ENCODE results near the gene IRX4. TPM values are rescaled to one million over a fixed set of nuclear protein-coding genes. Genes with fewer than 3 reads are reported as not detected.

The IRX4 gene
- polyA plus RNA-seq, 3 donors, result 0.39 to 0.61 (median 0.55) TPM

DNA sequence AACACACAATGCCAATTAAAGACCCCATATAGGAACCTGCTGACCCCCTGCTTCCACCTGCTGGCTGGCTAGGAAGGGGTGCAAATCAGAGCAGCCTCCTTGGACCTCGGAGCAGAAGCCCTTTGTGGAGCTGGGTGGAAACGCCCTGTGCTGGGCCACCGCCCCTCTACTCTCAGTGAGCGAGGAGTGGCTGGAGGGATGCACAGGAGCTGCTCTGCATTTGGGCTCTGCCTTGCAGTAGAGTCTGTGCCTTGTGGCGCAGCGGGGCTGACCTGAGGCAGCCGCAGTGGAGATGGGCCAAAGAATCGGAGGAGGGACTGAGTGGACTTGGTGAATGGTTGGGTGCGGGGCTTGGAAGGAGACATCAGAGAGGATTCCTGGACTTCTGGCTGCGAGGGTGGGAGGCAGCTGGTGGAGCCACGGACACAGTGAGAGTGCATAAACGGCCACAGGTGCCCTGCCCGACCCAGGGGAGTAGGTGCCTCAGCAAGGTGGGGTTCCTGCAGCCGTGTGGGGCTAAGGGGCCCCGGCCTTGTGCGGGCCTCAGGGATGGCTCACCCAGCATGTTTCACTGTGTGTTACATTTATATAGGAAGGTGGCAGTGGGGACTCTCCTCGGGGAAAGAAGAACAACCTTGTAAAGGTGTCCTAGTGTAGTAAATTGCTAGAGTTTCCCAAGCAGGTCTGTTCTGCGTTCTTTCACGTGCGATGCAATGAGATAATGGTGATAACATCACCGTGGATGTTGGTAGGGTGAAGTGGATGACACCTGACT is 14.1 kb upstream of the IRX4 start:
- no peak for DNase-seq (ENCODE audit: extremely low read depth in 1 of 11, low read depth in 9 of 11, low spot score in 4 of 11)

DNA sequence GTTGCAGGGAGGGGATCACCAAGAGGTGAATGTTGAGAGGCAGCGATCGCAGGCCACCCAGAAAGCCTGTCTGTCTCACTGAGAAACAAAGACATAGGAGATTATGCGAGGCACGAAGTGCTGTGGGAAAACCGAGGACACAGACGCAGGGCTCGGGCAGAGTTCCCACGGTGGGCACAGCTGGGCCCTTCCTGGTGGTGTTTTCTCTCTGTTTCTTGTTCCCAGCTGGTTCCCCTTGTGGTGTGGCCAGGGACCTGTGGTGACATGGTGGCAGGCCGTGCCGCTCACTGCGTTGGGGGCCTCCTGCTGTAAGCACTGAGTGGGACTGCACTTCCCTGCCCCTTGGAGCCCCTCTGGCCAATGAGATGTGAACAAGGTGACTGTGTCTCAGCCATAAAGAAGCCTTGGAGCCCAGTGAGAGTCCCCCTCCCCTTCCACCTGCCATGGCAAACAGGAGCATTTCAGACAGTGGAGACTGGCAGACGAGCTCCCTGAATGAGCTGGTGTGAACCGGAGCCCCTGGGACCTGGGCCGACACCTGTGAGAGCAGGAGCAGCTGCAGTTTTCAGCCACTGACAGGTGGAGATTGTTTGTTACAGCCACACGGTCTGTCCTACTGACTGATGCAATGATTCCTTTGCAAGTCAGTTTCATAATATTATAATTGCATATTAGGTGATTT is 13.2 kb upstream of the IRX4 start:
- DNase-seq (ENCODE audit: extremely low read depth in 1 of 11, low read depth in 9 of 11, low spot score in 4 of 11), result no peak

- DNase-seq (ENCODE audit: extremely low read depth in 1 of 11, low read depth in 9 of 11, low spot score in 4 of 11), result no peak
These were observed 11.5 kb upstream of the IRX4 start for GRCh38 chr5:1894243-1894642.

DNA sequence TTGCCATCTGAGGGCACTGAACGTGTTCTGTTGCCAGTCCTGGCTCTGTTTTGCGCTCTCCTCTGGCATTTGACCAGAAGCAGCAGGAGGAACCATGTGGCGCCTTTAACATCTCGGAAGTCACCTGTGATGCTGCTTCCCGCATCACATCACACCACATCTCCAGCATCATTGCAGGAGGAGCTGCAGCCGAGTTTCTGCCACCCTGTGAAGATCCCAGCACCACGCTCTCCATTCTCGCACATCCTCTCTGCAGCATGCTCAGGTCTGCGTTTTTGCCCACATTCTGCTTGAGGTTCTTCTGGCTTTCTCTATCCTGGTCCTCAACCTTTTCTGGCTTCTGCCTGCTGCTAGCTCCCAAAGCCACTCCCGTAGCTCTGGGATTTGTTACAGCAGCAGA is 11.0 kb upstream of the IRX4 start:
- DNase-seq (ENCODE audit: extremely low read depth in 1 of 11, low read depth in 9 of 11, low spot score in 4 of 11), result no peak

DNA sequence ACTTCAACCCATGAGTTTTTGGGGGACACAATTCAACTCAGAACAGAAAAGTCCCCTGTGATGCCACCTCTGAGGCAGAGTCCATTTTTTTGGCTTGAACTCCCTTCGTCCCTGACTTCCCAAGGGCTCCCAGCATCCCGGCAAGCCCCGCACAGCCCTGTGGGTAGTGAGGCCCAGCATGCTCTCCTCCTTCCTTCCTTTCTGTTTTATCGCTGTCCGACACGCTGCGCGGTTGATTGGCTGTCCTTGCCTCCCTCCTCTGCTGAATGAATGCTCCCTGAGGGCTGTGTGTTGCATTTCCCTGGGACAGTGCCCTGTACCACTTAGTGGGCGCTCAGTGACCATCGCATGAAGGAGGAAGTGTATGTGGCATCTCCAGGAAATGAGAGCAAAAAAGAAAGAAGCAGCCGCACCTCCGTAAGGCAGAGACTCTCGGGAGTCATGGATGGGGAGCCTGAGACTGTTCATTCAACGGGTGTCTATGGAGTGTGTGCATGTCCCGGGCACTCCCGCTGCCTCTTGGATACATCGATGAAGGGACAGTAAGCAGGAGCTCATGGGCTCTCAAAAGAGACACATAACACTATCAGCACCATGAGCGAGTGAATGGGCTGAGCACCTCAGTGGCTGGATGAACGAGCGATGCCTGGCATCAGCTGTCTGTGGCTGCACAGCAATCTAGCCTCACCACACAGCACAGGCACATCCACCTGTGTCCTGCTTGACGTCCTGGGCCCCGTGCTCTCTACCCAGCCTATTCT is 10.1 kb upstream of the IRX4 start:
- no peak for DNase-seq (ENCODE audit: extremely low read depth in 1 of 11, low read depth in 9 of 11, low spot score in 4 of 11)

GRCh38 chr5:1892211-1892610 is 9.5 kb upstream of the IRX4 start:
- no peak for DNase-seq (ENCODE audit: extremely low read depth in 1 of 11, low read depth in 9 of 11, low spot score in 4 of 11)

- DNase-seq (ENCODE audit: extremely low read depth in 1 of 11, low read depth in 9 of 11, low spot score in 4 of 11), result no peak
These were observed 8.7 kb upstream of the IRX4 start for GRCh38 chr5:1891391-1891790.

- DNase-seq (ENCODE audit: extremely low read depth in 1 of 11, low read depth in 9 of 11, low spot score in 4 of 11), result no peak
These were observed 7.6 kb upstream of the IRX4 start for GRCh38 chr5:1890296-1890695.

DNA sequence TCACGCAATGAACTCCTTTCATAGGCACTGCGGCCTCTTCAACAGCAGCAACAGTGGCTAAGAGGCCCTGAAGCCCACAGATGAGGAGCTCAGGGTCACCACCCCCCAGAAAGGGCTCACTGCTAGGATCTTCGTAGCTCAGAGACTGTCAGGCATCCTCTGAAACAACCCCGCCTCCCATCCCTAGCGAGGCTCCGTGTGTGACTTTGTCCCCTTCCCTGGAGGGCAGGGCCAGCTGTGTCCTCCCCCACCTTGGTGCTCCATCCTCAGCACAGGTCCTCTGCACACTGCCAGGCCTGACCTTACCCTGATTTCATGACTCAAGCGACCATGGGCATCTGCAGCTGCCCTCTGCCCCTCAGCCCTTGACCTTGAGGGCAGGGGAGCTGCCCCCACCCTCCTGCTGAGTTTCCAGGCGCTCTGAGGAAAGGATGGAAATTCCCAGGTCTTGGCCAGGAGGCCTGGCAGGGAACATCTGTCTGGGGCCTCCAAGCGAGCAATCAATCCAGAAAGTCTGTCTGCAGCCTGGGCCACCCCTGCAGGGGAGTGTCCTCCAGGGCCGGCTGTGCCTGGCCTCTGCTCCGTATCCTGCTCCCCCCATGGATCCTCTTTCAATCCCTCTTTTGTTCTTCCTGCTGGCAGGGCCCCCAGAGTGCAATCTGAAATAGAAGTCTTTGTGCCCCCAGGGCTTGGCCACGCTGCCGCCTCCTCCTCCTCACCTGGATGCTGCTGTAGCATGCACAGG is 6.8 kb upstream of the IRX4 start:
- no peak for DNase-seq (ENCODE audit: extremely low read depth in 1 of 11, low read depth in 9 of 11, low spot score in 4 of 11)

GRCh38 chr5:1888541-1889251 is 6.0 kb upstream of the IRX4 start:
- no peak for DNase-seq (ENCODE audit: extremely low read depth in 1 of 11, low read depth in 9 of 11, low spot score in 4 of 11)

- DNase-seq (ENCODE audit: extremely low read depth in 1 of 11, low read depth in 9 of 11, low spot score in 4 of 11), result no peak
These were observed 5.0 kb upstream of the IRX4 start for GRCh38 chr5:1887588-1888360.

- DNase-seq (ENCODE audit: extremely low read depth in 1 of 11, low read depth in 9 of 11, low spot score in 4 of 11), result no peak
These were observed 4.3 kb upstream of the IRX4 start for GRCh38 chr5:1886846-1887587.

- no peak for DNase-seq (ENCODE audit: extremely low read depth in 1 of 11, low read depth in 9 of 11, low spot score in 4 of 11)
These were observed 3.4 kb upstream of the IRX4 start for GRCh38 chr5:1885868-1886845.

- no peak for DNase-seq (ENCODE audit: extremely low read depth in 1 of 11, low read depth in 9 of 11, low spot score in 4 of 11)
These were observed 2.7 kb upstream of the IRX4 start for GRCh38 chr5:1885404-1885755.

DNA sequence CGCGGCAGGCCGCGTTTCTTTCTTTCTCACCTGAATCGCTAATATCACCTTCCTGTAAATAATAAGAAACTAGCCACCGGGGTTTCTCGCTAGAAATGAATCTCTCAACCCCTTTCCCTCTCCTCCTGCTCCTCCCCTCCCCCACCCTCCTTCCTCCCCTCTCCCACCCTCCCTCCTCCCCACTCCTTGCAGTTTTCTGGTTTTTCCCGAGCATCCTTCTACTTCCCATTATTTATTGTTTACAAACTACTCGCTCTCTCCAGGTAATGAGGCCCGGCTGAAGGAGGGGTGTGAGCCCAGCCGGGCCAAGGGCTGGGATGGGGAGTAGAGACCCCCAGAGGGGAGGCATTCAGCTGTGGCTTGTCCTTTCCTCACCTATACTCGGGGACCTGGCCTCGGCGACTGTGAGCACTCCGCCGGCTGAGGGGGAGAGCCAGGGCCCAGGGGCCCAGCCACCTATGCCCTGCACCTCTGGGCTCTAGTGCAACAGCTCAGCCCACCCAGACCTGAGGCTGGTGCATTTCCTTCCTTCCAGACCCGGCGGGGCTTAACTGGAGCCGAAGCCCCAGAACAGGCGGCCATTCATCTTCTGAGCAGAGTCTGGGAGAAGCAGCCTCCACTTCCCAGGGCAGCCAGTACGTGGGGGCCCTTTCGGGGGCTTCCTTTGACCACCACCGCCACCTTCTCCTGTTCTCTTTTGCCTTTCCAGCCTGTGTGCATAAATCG is 2.1 kb upstream of the IRX4 start:
- DNase-seq (ENCODE audit: extremely low read depth in 1 of 11, low read depth in 9 of 11, low spot score in 4 of 11), result no peak

Measured in renal cortex interstitium (tissue), 11 donors.